Measurements from ENCODE around the gene NPTX2.

GRCh38 chr7:98603399-98603788 lies 13.7 kb upstream of the NPTX2 start:
- no peak for TF ChIP-seq ZNF274 (IDR thresholded peaks at IDR 0.05; ENCODE audit: borderline replicate concordance, extremely low read depth, low read length)
- TF ChIP-seq EZH2 (IDR thresholded peaks at IDR 0.05; ENCODE audit: low read depth, low read length, severe bottlenecking), result no peak
- TF ChIP-seq RNF2 (IDR thresholded peaks at IDR 0.05; ENCODE audit: borderline replicate concordance, low read depth, low read length, missing control alignments, poor library complexity, severe bottlenecking), result no peak
- no peak for TF ChIP-seq TAF1 (IDR thresholded peaks at IDR 0.05; ENCODE audit: low read depth, low read length)
- no peak for TF ChIP-seq POLR2A (IDR thresholded peaks at IDR 0.05; ENCODE audit: control extremely low read depth in 1 of 2, low read depth in 2 of 2, low read length in 2 of 2)
- TF ChIP-seq TEAD4 (IDR thresholded peaks at IDR 0.05; ENCODE audit: low read depth, low read length), result no peak
- no peak for TF ChIP-seq EP300 (IDR thresholded peaks at IDR 0.05; ENCODE audit: borderline replicate concordance in 1 of 2, low read depth in 2 of 2, low read length in 2 of 2)
- TF ChIP-seq CTCF (IDR thresholded peaks at IDR 0.05; ENCODE audit: control extremely low read depth in 1 of 3, insufficient read depth in 1 of 3, low read depth in 1 of 3, low read length in 3 of 3), result no peak
